HG02610 (cell line): ENCODE measurements around the gene OLAH.

ENCODE experiments used
- ATAC-seq: cut with Tn5 transposase; IDR thresholded peaks from one replicate; pipeline ENCODE4 v1.9.1; 2021; ENCODE audit warnings: mild to moderate bottlenecking, moderate library complexity; ENCODE audit not compliant: unreplicated experiment

Gene OLAH

DNA sequence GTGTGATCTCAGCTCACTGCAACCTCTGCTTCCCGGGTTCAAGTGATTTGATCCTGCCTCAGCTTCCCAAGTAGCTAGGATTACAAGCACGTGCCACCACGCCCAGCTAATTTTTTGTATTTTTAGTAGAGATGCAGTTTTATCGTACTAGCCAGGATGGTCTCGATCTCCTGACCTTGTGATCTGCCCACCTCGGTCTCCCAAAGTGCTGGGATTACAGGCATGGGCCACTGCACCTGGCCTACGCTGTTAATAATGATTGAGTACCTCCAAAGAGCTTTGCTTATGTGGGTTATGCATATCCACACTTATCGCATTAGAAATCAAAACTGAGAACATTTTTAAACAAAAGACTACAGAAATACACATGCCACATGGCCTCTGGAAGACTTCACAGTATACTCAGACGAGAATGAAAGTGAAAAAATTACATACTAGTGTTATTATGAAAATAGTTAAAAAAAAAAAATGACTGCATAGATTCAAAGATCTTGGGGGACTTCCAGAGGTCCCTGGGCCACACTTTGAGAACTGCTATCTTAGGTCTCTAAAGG is 78.8 kb downstream of the OLAH start:
- ATAC-seq: peak; percentile 82
